Panc1 (cell line): ENCODE results near the gene PARD3. TPM values are rescaled to one million over a fixed set of nuclear protein-coding genes. Genes with fewer than 3 reads are reported as not detected.

Experiments used
- ATAC-seq: fragments of 200-7000 bp; cut with Tn5 transposase; 2 replicates; pipeline ENCODE4 v1.9.1; 2020; ENCODE audit warnings: mild to moderate bottlenecking, moderate library complexity
- BruUV-seq: library from RNA; stranded (reverse); fragments of 400-500 nt; replicated peaks from 2 replicates; lab custom pipeline; 2021; lab: Mats Ljungman, UMichigan
- CTCF ChIA-PET: fragments of 300-600 bp; sonication (Branson Sonifier 250); formaldehyde crosslinking; loops from one replicate; lab custom pipeline; 2022; ENCODE audit warnings: antibody characterized with exemption; lab: Charles Lee
- POLR2A ChIA-PET: fragments of 300-600 bp; sonication (Branson Sonifier 250); formaldehyde crosslinking; loops from one replicate; lab custom pipeline; 2022; ENCODE audit warnings: antibody characterized with exemption; lab: Charles Lee
- DNase-seq: peaks from one replicate; pipeline ENCODE4 v3.0.0-alpha.2; 2010; ENCODE audit warnings: low read depth, low spot score
- H3K27ac ChIP-seq: 2 replicates; pipeline ENCODE4 v1.5.1; 2011; ENCODE audit warnings: mild to moderate bottlenecking, low read length, inconsistent platforms
- H3K27me3 ChIP-seq: fragments of 200-500 bp; sonication (Bioruptor generic); 2 replicates; pipeline ENCODE4 v1.6.0; 2014; ENCODE audit warnings: low read length, inconsistent platforms; ENCODE audit not compliant: control insufficient read depth, insufficient read depth
- H3K36me3 ChIP-seq: fragments of 200-500 bp; sonication (Bioruptor generic); 2 replicates; pipeline ENCODE4 v1.5.1; 2014; ENCODE audit warnings: inconsistent platforms, mild to moderate bottlenecking, low read length, moderate library complexity; ENCODE audit not compliant: control insufficient read depth, insufficient read depth
- H3K4me1 ChIP-seq: 2 replicates; pipeline ENCODE4 v1.5.1; 2011; ENCODE audit warnings: inconsistent platforms, mild to moderate bottlenecking, low read length, moderate library complexity; ENCODE audit not compliant: control insufficient read depth, insufficient read depth
- H3K4me3 ChIP-seq, 2 experiments: 2 replicates each; pipeline ENCODE4 v1.5.1; 2011 to 2012; ENCODE audit warnings: low read depth in 2 of 2, low read length in 2 of 2, mild to moderate bottlenecking in 2 of 2, inconsistent platforms in 1 of 2, moderate library complexity in 1 of 2
- H3K9me3 ChIP-seq: fragments of 200-500 bp; sonication (Bioruptor generic); 2 replicates; pipeline ENCODE4 v1.5.1; 2014; ENCODE audit warnings: low read depth, mild to moderate bottlenecking, inconsistent platforms, low read length, moderate library complexity; ENCODE audit not compliant: control insufficient read depth, insufficient read depth
- POLR2AphosphoS5 ChIP-seq: IDR thresholded peaks from 2 replicates; pipeline ENCODE4 v1.6.1; 2012; ENCODE audit warnings: mild to moderate bottlenecking, low read depth, low read length, moderate library complexity
- SIN3A ChIP-seq: IDR thresholded peaks from 2 replicates; pipeline ENCODE4 v1.6.1; 2012; ENCODE audit warnings: low read depth, mild to moderate bottlenecking, low read length, moderate library complexity, borderline replicate concordance; ENCODE audit not compliant: insufficient read depth
- TCF7L2 ChIP-seq: IDR thresholded peaks from 2 replicates; pipeline ENCODE4 v1.6.1; 2011; ENCODE audit warnings: mild to moderate bottlenecking, low read depth, low read length, inconsistent platforms
- in situ Hi-C: cut with HindIII; loops from 2 replicates; pipeline ENCODE4 v1.10.0; 2016; ENCODE audit warnings: low sequenced_read_pairs, low pct_unique_long_range_greater_than_20kb
- intact Hi-C: fragments of 100-400 bp; cut with micrococcal nuclease; formaldehyde crosslinking; loops from one replicate; pipeline ENCODE4 v1.10.0; 2022; ENCODE audit not compliant: unreplicated experiment
- total RNA-seq: library from RNA; stranded (reverse); gene quantifications from one replicate; pipeline ENCODE4 v1.2.1, GENCODE V29; 2021; ENCODE audit not compliant: unreplicated experiment
- TF ChIP-seq, protein P1 (sequence below): fragments of 450-650 bp; IDR thresholded peaks from 2 replicates; pipeline ENCODE4 v1.5.1; 2017; ENCODE audit warnings: mild to moderate bottlenecking
- TF ChIP-seq, protein P2 (sequence below), 2 experiments: IDR thresholded peaks; 2 replicates each; pipeline ENCODE4 v1.6.1; 2011 to 2012; ENCODE audit warnings: low read depth in 2 of 2, control low read depth in 1 of 2, low read length in 1 of 2, mild to moderate bottlenecking in 1 of 2, moderate library complexity in 1 of 2; ENCODE audit not compliant: insufficient read depth in 1 of 2

The PARD3 gene
- total RNA-seq, 1 experiment from 2014 or later = 29.8 TPM

DNA sequence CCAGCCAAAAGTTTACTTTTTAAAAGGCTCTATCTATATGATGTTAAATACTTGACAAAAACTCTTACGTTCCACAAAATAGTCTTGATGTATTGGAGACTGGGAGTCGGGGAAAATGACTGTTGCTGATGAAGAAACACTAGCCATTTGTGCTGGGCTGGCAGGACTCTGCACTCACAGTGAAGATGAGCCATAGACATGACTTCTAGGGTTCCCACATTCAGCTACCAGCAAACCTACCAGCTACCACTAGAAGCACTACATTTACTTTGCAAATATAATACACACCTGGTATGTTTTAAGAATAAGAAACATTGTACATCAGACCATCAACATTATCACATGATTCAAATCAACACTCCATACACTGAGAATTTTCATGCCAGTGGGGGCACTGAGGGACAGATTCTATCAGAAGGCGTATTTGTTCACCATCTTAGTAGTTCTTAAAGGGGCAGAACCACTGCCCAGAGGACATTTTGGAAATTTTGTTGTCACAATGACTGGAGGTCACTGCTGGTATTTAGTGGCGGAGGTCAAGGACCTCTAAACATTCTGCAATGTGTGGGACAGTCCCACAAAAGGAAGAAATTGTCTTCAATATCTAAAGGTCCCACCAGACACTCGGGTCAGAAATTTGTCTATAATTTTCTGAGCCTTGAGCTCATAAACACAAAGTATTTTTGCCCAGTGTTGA lies 52.3 kb downstream of the PARD3 start:
- H3K36me3 ChIP-seq = no peaks in the 10 kb centered on the region
- H3K4me3 ChIP-seq = no peak overlapping the region
- CTCF ChIA-PET = no interaction called here
- no peaks in the 10 kb centered on the region for H3K27me3 ChIP-seq
- TF ChIP-seq, protein P1, sequence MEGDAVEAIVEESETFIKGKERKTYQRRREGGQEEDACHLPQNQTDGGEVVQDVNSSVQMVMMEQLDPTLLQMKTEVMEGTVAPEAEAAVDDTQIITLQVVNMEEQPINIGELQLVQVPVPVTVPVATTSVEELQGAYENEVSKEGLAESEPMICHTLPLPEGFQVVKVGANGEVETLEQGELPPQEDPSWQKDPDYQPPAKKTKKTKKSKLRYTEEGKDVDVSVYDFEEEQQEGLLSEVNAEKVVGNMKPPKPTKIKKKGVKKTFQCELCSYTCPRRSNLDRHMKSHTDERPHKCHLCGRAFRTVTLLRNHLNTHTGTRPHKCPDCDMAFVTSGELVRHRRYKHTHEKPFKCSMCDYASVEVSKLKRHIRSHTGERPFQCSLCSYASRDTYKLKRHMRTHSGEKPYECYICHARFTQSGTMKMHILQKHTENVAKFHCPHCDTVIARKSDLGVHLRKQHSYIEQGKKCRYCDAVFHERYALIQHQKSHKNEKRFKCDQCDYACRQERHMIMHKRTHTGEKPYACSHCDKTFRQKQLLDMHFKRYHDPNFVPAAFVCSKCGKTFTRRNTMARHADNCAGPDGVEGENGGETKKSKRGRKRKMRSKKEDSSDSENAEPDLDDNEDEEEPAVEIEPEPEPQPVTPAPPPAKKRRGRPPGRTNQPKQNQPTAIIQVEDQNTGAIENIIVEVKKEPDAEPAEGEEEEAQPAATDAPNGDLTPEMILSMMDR = no peak
- TF ChIP-seq TCF7L2 = no peak
- TF ChIP-seq, protein P2, sequence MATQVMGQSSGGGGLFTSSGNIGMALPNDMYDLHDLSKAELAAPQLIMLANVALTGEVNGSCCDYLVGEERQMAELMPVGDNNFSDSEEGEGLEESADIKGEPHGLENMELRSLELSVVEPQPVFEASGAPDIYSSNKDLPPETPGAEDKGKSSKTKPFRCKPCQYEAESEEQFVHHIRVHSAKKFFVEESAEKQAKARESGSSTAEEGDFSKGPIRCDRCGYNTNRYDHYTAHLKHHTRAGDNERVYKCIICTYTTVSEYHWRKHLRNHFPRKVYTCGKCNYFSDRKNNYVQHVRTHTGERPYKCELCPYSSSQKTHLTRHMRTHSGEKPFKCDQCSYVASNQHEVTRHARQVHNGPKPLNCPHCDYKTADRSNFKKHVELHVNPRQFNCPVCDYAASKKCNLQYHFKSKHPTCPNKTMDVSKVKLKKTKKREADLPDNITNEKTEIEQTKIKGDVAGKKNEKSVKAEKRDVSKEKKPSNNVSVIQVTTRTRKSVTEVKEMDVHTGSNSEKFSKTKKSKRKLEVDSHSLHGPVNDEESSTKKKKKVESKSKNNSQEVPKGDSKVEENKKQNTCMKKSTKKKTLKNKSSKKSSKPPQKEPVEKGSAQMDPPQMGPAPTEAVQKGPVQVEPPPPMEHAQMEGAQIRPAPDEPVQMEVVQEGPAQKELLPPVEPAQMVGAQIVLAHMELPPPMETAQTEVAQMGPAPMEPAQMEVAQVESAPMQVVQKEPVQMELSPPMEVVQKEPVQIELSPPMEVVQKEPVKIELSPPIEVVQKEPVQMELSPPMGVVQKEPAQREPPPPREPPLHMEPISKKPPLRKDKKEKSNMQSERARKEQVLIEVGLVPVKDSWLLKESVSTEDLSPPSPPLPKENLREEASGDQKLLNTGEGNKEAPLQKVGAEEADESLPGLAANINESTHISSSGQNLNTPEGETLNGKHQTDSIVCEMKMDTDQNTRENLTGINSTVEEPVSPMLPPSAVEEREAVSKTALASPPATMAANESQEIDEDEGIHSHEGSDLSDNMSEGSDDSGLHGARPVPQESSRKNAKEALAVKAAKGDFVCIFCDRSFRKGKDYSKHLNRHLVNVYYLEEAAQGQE (IDR thresholded peaks at IDR 0.05; ENCODE audit: insufficient read depth in 1 of 2, low read depth in 2 of 2, low read length in 1 of 2) = no peak
- TF ChIP-seq POLR2AphosphoS5 = no peak
- TF ChIP-seq SIN3A = no peak
- ATAC-seq = no peak
- no peak overlapping the region for H3K27ac ChIP-seq
- H3K9me3 ChIP-seq = no peaks in the 10 kb centered on the region
- no peak for DNase-seq
- in situ Hi-C loops = no loop called here
- no TSS peak for BruUV-seq
- POLR2A ChIA-PET = no interaction called here
- H3K4me1 ChIP-seq = peaks cover 10% of the 10 kb centered on the region
- intact Hi-C loops = no loop called here

DNA sequence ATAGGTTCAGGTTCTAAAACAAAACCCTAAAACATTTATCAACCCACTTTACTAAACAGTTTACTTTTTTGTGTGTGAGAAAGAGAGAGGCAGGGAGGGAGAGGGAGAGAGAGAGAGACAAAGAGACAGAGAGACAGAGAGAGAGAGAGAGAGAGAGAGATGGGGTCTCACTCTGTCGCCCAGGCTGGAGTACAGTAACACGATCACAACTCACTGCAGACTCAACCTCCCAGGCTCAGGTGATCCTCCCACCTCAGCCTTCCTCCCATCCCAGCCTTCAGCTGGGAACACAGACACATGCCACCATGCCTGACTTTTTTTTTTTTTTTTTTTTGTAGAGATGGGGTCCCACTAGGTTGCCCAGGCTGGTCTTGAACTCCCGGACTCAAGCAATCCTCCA lies 52.9 kb downstream of the PARD3 start:
- Histone ChIP-seq H3K4me1 (peaks cover 10% of the 10 kb centered on the region), H3K36me3 (no peaks in the 10 kb centered on the region), H3K27ac (no peak overlapping the region; the same call in 1 of the 2 replicates), H3K4me3 (no peak overlapping the region), H3K9me3 (no peaks in the 10 kb centered on the region), H3K27me3 (no peaks in the 10 kb centered on the region)
- in situ Hi-C loops = no loop called here
- ATAC-seq = no peak
- POLR2A ChIA-PET = no interaction called here
- TF ChIP-seq TCF7L2 (no peak), POLR2AphosphoS5 (no peak), SIN3A (no peak)
- TF ChIP-seq, protein P1 = no peak
- TF ChIP-seq, protein P2 (IDR thresholded peaks at IDR 0.05; ENCODE audit: insufficient read depth in 1 of 2, low read depth in 2 of 2, low read length in 1 of 2) = no peak
- DNase-seq = no peak
- intact Hi-C loops = no loop called here
- CTCF ChIA-PET = no interaction called here
- BruUV-seq = no TSS peak
